ENCODE data around the gene TCHHL1.

- TF ChIP-seq, protein P1, sequence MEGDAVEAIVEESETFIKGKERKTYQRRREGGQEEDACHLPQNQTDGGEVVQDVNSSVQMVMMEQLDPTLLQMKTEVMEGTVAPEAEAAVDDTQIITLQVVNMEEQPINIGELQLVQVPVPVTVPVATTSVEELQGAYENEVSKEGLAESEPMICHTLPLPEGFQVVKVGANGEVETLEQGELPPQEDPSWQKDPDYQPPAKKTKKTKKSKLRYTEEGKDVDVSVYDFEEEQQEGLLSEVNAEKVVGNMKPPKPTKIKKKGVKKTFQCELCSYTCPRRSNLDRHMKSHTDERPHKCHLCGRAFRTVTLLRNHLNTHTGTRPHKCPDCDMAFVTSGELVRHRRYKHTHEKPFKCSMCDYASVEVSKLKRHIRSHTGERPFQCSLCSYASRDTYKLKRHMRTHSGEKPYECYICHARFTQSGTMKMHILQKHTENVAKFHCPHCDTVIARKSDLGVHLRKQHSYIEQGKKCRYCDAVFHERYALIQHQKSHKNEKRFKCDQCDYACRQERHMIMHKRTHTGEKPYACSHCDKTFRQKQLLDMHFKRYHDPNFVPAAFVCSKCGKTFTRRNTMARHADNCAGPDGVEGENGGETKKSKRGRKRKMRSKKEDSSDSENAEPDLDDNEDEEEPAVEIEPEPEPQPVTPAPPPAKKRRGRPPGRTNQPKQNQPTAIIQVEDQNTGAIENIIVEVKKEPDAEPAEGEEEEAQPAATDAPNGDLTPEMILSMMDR (IDR thresholded peaks at IDR 0.05) = no peak
- no peak for TF ChIP-seq ZFX (IDR thresholded peaks at IDR 0.05; ENCODE audit: borderline replicate concordance)
These were observed 45.0 kb downstream of the TCHHL1 start for GRCh38 chr1:152043870-152044269.
